GM19395 (cell line): ENCODE measurements around the gene SLC30A5.
"Not testable (repeated sequence)": the region's sequence is repeated elsewhere in the genome, so short reads cannot be mapped to it uniquely, and the experiment has no call there.

Experiments
- ATAC-seq: cut with Tn5 transposase; IDR thresholded peaks from one replicate; pipeline ENCODE4 v1.9.1; 2021; ENCODE audit warnings: mild to moderate bottlenecking, moderate library complexity; ENCODE audit not compliant: unreplicated experiment

Gene SLC30A5

DNA sequence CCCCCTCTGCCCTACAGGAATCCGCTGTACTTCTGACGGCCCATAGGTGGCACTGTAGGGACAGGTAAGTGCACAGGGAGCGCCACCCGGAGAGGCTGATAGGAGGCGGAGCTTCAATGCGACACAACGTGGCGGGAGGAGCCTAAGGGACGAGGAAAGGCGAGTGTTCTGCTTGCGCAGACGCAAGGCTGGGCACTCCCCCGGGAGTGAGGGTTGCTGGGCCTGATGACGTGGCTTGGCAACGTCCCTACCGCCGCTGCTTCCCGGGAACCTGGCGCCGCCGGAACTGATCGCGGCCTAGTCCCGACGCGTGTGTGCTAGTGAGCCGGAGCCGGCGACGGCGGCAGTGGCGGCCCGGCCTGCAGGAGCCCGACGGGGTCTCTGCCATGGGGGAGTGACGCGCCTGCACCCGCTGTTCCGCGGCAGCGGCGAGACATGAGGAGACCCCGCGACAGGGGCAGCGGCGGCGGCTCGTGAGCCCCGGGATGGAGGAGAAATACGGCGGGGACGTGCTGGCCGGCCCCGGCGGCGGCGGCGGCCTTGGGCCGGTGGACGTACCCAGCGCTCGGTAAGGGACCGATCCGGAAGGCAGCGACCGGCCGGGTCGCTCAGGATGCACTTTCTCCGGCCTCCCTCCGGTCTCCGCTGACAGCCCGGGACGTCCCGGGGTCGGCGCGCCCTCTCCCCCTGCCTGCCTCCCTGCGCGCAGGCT, at the start of gene SLC30A5:
Gene SLC30A5, plus strand, starts transcription at position 244 of the 712 bp plus-strand sequence. Its CDS starts 242 bp downstream, at position 486.
- peak; percentile 99 for ATAC-seq

DNA sequence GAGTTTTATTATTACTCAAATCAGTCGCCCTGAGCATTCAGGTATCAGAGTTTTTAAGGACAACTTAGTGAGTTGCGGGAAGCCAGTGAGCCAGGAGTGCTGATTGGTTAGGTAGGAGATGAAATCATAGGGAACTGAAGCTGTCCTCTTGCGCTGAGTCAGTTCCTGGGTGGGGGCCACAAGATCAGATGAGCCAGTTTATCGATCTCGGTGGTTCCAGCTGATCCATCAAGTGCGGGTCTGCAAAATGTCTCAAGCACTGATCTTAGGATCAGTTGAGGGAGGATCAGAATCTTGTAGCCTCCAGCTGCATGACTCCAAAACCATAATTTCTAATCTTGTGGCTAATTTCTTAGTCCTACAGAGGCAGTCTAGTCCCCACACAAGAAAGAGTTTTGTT, 48.6 kb upstream of the SLC30A5 start:
- ATAC-seq, result not testable (repeated sequence)

DNA sequence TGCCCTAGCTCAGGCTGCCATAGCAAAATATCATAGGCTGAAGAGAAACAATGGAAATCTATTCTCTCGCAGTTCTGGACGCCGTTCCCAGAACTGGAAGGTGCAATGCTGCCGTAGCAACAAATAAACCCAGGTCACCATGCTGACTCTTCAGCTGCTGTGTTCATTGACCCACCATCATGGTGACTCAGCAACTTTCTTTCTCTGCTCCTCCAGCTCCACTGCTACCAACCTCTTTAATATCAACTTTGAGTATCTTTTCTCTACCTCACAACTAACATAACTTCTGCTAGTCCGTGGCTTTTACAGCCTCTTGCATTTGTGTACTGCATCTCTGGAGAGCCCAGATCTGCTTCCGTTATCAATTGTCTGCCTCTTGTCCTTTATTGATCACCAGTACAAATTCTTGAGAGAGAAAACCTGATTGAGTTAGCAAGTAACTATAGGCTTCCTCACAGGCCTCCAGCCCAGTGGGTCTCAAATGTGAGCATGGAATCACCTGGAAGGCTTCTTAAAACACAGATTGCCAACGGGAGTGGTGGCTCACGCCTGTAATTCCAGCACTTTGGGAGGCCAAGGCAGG, 47.3 kb upstream of the SLC30A5 start:
- ATAC-seq, result no peak

DNA sequence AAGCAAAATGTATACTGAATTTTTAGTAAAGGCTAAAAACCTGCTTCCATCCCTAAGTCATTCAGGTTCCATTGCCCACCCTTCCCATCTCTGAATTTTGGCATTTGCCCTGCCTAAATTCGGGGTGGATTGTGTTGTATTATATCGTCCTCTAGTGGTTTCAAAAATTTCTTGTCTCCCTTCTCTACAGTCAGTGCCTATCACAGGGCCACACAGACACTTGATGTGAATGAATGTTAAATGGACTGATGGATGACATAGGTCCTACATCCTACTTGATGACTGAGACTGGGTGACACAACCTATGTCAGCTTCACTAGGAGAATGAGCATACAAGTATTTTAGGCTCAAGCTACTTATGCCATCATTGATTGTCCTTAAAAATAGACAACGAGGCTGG, 45.6 kb upstream of the SLC30A5 start:
- ATAC-seq, result no peak

DNA sequence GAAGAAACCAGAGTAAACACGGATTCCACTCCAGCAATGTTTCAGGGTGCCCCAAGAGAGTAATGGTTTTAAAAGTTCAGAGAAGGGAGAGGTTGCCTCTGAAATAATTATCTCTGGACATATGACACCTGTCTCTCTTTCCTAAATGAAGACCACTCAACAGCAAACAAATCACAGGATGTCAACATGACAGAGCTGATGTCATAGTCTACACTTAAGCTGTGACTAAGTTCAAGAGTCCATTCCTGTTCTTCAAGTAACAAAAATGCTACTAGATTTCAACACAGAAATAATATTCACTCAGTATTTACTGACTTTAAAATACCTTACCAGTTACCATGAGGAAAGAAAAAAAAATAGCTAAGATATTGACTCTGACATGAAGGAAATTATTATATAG, 44.7 kb upstream of the SLC30A5 start:
- no peak for ATAC-seq

DNA sequence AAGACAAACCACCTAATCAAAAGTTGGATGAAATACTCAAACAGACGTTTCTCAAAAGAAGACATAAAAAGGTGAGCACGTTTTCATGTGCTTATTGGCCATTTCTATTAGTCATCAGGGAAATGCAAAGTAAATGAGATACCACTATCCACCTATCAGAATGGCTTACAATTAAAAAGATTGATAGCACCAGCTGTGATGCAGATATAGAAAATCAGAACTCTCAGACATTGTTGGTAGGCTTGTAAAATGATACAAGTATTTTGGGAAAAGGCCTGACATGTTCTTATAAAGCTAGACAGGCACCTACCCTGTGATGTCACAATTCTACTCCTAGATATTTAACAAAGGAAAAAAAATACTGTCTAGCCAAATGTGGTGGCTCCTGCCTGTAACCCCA, 44.0 kb upstream of the SLC30A5 start:
- no peak for ATAC-seq

DNA sequence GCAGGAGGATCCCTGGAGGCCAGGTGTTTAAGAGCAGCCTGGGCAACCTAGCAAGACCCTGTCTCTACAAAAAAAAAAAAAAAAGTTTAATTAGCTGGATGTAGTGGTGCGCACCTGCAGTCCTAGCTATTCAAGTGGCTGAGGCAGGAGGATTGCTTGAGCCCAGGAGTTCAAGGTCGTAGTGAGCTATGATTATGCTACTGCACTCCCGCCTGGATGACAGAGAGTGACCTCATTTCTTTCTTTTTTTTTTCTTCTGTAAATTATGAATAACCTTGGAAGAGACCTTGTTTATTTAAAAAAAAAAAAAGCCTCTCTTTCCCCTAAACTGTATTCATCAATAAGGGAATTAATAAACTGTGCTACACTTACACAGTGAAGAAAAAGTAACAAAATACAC, 43.6 kb upstream of the SLC30A5 start:
- no peak for ATAC-seq

DNA sequence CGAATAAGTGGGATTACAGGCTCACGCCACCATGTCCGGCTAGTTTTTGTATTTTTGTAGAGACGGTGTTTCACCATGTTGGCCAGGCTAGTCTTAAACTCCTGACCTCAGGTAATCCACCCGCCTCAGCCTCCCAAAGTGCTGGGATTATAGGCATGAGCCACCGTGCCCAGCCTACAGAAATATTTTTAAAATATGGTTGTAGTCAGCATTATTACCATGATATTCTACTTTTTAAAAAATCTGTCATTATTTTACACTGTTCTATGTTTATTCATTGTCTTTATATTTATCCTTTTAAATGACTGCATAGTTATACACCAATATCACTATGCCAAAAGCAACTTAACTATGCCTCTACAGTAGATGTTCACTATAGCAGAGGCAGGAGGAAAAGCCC, 41.6 kb upstream of the SLC30A5 start:
- no peak for ATAC-seq

DNA sequence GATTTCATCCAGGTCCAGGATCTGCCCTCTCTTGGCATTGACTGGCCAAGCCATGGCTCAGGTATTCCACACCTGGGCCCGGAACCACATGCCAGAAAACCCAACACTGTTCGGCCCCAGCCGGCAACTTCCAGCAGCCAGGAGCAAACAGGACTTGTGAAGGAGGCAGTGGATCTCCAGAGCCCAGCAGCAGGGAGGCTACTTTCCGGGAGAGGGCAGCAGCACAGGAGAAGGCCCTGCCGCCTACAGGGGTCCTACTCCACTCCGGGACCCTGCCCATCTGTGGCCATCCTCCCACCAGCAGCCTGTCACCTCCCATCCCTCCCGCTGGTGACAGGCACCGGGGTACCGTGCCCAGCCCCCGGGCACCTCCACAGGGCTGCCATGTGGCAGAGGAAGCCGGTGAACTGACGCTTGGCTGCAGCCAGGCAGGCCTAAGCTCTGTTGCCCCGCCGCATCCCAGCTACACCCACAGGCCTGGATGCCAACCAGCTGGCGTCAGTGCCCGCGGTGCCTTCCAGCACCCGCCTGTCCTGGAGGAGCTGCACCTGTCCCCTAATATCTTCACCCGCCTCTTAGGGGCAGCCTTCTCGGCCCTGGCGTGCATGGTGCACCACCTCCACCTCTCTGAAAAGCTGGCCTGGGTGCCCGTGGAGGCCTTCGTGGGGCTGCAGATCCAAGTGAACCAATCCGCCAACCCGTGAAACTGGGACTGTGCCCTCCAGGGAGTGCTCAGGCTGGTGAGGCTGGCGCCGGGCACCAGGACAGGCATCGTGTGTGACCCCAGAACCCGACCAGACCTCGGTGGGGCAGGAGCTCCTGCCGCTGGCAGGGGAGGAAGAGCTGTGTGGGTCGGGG, 18.9 kb upstream of the SLC30A5 start:
- ATAC-seq, result no peak

DNA sequence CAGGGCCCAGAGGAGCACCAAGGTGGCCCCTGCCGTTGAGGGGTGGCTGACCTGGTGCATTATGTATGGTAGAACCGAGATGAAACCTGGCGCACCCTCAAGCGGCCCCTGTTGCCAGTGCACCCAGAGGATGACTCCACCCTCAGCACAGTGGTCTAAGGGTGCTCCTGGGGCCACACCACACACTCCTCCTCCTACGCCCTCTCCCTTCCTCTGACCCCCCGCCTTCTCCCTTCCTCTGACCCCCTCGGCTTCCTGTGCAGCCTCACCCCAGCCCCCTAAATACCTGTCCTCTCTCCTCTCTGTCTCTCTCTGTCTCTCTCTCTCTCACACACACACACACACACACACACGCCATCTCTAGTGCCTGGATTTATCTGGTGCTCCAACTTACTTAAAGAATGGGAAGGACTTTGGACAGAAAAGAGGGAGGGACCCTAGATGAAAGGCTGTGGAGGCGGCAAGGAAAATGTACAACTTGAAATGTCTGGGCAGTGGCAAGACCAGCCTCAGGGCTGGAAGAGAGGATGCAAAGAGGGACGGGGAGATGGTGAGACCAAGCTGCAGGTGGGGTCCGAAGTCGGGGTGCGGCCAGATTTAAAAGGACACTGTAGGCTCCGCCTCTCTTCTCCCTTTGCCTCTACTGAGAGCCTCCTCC, 18.2 kb upstream of the SLC30A5 start:
- ATAC-seq, result no peak

DNA sequence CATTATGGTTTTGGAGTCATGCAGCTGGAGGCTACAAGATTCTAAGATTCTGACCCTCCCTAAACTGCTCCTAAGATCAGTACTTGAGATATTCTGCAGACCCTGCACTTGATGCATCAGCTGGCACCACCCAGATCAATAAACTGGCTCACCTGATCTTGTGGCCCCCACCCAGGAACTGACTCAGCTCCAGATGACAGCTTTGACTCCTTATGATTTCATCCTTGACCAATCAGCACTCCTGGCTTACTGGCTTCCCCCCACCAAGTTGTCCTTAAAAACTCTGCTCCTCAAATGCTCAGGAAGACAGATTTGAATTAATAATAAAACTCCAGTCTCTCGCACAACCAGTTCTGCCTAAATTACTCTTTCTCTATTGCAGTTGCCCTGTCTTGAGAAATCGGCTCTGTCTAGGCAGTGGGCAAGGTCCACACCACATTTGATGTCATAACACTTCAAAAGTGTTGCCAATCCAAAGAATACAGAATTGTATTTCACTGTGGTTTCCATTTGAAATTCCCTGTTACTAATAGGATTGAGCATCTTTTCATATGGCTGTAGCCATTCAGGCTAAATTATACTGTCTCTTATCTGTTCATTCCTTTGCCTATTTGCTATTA, 14.8 kb upstream of the SLC30A5 start:
- ATAC-seq, result no peak

DNA sequence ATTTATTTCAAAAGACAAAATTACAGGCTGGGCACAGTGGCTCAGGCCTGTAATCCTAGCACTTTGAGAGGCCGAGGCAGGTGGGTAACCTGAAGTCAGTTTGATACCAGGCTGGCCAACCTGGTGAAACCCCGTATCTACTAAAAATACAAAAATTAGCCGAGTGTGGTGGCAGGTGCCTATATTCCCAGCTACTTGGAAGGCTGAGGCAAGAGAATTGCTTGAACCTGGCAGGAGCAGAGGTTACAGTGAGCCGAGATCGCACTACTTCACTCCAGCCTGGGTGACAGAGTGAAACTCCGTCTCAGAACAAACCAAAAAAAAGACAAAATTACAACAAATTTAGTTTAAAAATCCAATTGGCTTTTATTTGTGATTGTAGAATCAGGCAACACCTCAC, 14.3 kb upstream of the SLC30A5 start:
- no peak for ATAC-seq

DNA sequence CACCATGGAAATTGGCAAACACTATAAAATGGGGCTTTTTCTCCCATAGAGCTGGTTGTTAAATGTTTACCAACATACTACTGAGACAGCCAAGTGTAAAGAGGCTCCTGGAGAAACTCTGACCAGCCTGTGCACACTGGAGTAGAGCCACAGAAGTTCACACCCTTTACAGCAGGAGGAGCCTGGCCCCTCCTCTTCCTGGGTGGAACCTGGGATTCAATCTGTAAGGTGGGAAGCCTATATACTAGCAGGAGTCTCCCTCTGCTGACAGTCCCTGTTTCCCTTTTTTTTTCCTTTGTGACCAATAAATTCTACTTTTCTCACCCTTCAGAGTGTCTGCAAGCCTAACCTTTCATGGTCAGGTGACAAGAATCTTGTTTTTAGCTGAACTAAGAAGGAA, 10.4 kb upstream of the SLC30A5 start:
- no peak for ATAC-seq

DNA sequence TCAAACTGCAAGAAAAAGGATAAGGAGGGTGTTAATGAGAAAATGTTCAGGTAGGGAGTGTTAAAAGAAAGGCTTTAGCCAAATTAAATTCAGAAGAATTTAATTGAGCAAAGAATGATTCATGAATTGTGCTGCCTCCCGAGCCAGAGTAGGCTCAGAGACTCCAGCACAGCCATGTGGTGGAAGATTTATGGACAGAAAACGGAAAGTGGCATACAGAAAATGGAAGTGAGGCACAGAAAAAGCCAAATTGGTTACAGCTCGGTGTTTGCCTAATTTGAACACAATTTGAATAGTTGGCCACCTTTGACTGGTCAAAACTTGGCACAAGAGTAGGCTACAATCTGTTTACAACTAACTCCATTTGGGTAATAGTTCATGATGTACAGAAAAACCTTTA, 9.6 kb upstream of the SLC30A5 start:
- no peak for ATAC-seq

DNA sequence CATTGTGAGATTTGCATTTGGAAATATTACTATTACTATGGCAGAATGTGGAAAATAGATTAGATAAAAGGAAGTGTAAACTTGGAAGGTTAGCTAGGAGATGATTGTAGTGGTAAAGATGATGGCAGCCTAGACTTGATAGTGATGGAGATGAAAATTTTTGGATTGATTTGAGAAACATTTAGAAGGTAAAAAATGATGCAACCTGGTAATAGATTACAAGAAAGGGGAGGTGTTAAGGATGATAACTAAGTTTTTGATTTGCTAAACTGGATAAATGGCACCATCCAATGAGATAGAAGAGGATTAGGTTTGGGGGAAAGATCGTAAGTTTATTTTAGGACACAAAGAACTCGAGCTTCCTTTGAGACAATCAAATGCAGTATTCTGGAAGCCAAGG, 8.9 kb upstream of the SLC30A5 start:
- no peak for ATAC-seq

DNA sequence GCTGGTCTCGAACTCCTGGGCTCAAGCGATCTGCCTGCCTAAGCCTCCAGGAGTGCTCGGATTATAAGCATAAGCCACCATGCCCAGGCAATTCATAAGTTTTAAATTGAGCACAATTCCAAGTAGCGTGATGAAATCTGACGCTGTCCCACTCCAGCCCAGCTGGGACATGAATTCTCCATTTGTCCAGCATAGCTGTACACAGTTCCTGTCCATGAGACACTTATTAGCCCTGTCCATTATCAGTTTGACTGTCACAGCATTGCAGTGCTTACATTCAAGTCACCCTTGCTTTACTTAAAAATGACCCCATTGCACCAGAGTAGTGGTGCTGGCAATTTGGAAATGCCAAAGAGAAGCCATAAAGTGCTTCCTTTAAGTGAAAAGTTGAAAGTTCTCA, 7.6 kb upstream of the SLC30A5 start:
- no peak for ATAC-seq

DNA sequence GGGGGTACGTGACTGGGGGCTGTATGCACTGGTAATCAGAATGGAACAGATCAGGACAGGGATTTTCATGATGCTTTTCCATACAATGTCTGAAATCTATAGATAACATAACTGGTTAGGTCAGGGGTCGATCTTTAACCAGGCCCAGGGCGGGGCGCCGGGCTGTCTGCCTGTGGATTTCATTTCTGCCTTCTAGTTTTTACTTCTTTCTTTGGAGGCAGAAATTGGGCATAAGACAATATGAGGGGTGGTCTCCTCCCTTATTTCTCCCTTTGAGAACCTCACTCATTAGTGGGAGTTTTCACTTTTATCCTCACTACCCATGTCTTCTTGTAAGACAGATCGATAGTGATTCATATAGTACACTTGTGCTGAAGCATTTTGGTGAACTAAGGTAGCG, 5.8 kb upstream of the SLC30A5 start:
- ATAC-seq, result not testable (repeated sequence)

DNA sequence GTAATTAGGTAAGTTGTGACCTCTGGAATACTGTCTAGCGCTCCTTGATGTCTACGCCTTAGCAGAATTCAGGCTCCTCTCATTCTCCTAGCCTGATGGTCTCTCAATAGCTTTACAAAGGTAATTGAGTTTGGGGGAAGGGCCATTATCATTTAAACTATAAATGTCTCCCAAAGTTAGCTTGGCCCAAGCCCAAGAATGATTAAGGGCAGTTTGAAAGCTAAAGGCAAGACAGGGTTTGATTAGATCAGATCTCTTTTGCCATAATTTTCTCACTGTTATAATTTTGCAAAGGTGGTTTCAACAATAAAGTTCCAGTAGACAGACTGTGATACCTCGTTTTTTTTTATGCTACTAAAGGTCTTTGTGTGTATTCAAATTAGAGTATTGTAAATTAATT, 3.7 kb upstream of the SLC30A5 start:
- ATAC-seq, result no peak

DNA sequence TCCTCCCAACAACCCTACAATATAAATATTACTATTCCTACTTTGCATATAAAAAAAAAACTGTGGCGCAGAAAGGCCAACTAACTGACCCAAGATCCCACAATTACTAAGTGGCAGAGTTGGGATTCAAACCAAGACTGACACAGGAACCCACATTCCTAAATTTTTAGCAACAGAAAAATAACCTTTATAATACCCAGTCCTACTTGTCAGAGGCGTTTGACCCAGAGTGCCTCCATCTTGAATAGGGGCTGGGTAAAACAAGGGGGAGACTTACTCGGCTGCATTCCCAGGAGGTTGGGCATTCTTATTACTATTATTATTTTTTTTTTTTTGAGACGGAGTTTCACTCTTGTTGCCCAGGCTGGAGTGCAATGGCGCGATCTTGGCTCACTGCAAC, 2.0 kb upstream of the SLC30A5 start:
- ATAC-seq, result no peak

DNA sequence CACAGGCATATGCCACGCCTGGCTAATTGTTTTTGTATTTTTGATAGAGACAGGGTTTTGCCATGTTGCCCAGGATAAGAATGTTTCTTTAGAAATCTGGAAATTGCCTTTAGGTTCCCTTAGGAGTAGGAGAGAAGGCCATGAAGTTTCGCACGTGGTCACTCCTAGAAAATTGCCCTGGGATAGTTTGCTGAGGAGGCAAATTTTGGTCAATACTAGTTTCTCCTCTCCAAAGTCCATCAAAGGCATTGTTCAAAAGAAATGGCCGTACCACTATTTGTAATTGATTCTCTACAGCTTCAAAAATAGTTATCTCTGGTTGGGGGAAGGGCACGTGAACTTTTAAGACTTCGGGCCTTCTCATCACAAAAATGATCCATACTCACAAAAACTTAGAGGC, 845 bp upstream of the SLC30A5 start:
- no peak for ATAC-seq

DNA sequence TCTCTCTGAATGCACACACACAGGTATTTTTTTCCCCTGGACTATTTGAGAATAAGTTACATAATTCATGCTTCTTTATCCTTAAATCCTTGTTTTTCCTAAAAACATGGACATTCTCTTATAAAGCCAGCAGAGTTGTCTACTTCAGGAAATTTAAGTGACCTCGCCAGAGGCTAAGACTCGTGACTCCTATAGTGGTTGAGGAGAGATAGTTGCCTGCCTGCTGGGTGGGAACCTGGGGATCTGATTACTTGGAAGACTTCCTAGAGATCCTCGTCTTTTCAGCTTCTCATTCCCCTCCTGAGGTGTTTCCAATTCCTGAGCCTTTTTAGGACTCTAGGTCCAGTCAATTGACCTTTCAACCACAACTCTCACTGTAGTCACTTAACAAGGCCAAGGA, 5.5 kb downstream of the SLC30A5 start:
- no peak for ATAC-seq
